IMR-90 (cell line): ENCODE measurements around the gene ULK1.

Experiments
- CEBPB ChIP-seq: IDR thresholded peaks from 2 replicates; pipeline ENCODE4 v1.6.1; 2012; ENCODE audit warnings: low read depth, low read length, improper control_type of control experiment
- CTCF ChIP-seq: conservative IDR thresholded peaks from 2 replicates; pipeline ENCODE4 v1.5.1; 2012; ENCODE audit warnings: mild to moderate bottlenecking, low read depth, low read length, improper control_type of control experiment
- ELK1 ChIP-seq: fragments of 150-350 bp; IDR thresholded peaks from 2 replicates; pipeline ENCODE4 v1.6.1; 2016; ENCODE audit warnings: low read depth, mild to moderate bottlenecking, low read length, moderate library complexity, borderline replicate concordance
- FOS ChIP-seq: fragments of 150-350 bp; IDR thresholded peaks from 2 replicates; pipeline ENCODE4 v1.6.1; 2016; ENCODE audit warnings: low read depth, low read length
- MAFK ChIP-seq: IDR thresholded peaks from 2 replicates; pipeline ENCODE4 v1.6.1; 2012; ENCODE audit warnings: low read depth, low read length, improper control_type of control experiment
- MAZ ChIP-seq: IDR thresholded peaks from 2 replicates; pipeline ENCODE4 v1.6.1; 2012; ENCODE audit warnings: low read depth, mild to moderate bottlenecking, low read length, improper control_type of control experiment, moderate library complexity, borderline replicate concordance
- MXI1 ChIP-seq: IDR thresholded peaks from 2 replicates; pipeline ENCODE4 v1.6.1; 2012; ENCODE audit warnings: low read depth, mild to moderate bottlenecking, low read length, moderate library complexity, borderline replicate concordance
- NFE2L2 ChIP-seq: fragments of 150-350 bp; IDR thresholded peaks from 2 replicates; pipeline ENCODE4 v1.6.1; 2016; ENCODE audit warnings: low read depth, mild to moderate bottlenecking, low read length
- POLR2A ChIP-seq: IDR thresholded peaks from 2 replicates; pipeline ENCODE4 v1.6.1; 2012; ENCODE audit warnings: mild to moderate bottlenecking, low read depth, low read length
- RAD21 ChIP-seq: IDR thresholded peaks from 2 replicates; pipeline ENCODE4 v1.6.1; 2012; ENCODE audit warnings: low read length, improper control_type of control experiment
- RFX5 ChIP-seq: IDR thresholded peaks from 2 replicates; pipeline ENCODE4 v1.8.0; 2012; ENCODE audit warnings: low read depth, mild to moderate bottlenecking, low read length, moderate library complexity
- SMC3 ChIP-seq: fragments of 150-350 bp; IDR thresholded peaks from 2 replicates; pipeline ENCODE4 v1.6.1; 2016; ENCODE audit warnings: low read depth, mild to moderate bottlenecking, antibody characterized with exemption, low read length, moderate library complexity
- USF2 ChIP-seq: fragments of 150-350 bp; IDR thresholded peaks from 2 replicates; pipeline ENCODE4 v1.6.1; 2017; ENCODE audit warnings: mild to moderate bottlenecking, antibody characterized with exemption, low read length, low read depth

GRCh38 chr12:131917711-131918306 lies 23.4 kb downstream of the ULK1 start:
- TF ChIP-seq RFX5 (no peak), USF2 (no peak), CTCF (no peak), RAD21 (no peak), POLR2A (no peak), SMC3 (no peak), ELK1 (no peak), CEBPB (no peak), MAFK (no peak), MAZ (no peak), NFE2L2 (no peak), MXI1 (no peak), FOS (no peak)
